ENCODE measurements around the gene CCDC40. TPM values are rescaled to one million over a fixed set of nuclear protein-coding genes. Genes with fewer than 3 reads are reported as not detected.

The CCDC40 gene
- total RNA-seq: 0.43 and 1.2 TPM in 2 replicates

GRCh38 chr17:80035937-80036714, at the start of gene CCDC40:
CCDC40 (plus strand) TSS chr17:80036642; CDS start chr17:80036663, 21 bp downstream.

GRCh38 chr17:80035687-80035936, 830 bp upstream of the CCDC40 start, which contains the start of gene TBC1D16:
TBC1D16 (minus strand) TSS chr17:80035872; CDS start chr17:80013547, 22,325 bp downstream.

GRCh38 chr17:80101011-80101945, 64.8 kb downstream of the CCDC40 start, which contains the start of gene GAA:
GAA (plus strand) TSS chr17:80101581; CDS start chr17:80104587, 3,006 bp downstream.

GRCh38 chr17:80147035-80147822, 110.8 kb downstream of the CCDC40 start, which contains the start of gene EIF4A3:
EIF4A3 (minus strand) TSS chr17:80147128; CDS start chr17:80146961, 167 bp downstream.

Other genes with a start within 250 kb of the CCDC40 start
- 3.4 and 4.3 TPM in 2 replicates for gene CBX8, start 239.6 kb upstream of the CCDC40 start, total RNA-seq
- gene CBX4, start 197.2 kb upstream of the CCDC40 start, total RNA-seq: 16.6 and 42.8 TPM in 2 replicates
- 33.5 and 34.7 TPM in 2 replicates for gene TBC1D16, start 770 bp upstream of the CCDC40 start, total RNA-seq
- 37.3 and 41.4 TPM in 2 replicates for gene GAA, start 64.9 kb downstream of the CCDC40 start, total RNA-seq
- gene EIF4A3, start 110.5 kb downstream of the CCDC40 start, total RNA-seq: 135 and 160 TPM in 2 replicates
- gene CARD14, start 133.4 kb downstream of the CCDC40 start, total RNA-seq: 1.9 and 3.1 TPM in 2 replicates
- gene SGSH, start 183.7 kb downstream of the CCDC40 start, total RNA-seq: 3.4 and 5.8 TPM in 2 replicates
- 2.4 and 3.6 TPM in 2 replicates for gene SLC26A11, start 183.8 kb downstream of the CCDC40 start, total RNA-seq
- 52.0 and 103 TPM in 2 replicates for gene RNF213, start 224.2 kb downstream of the CCDC40 start, total RNA-seq